Activated CD8-positive, alpha-beta memory T cell treated with anti-CD3 and anti-CD28 coated beads for 36 hours (primary cell): ENCODE results near the gene LARP6. TPM values are rescaled to one million over a fixed set of nuclear protein-coding genes. Genes with fewer than 3 reads are reported as not detected.
"Not testable (repeated sequence)": the region's sequence is repeated elsewhere in the genome, so short reads cannot be mapped to it uniquely, and the experiment has no call there.

Source experiments
- CTCF ChIA-PET: fragments of 350-600 bp; sonication (Branson Sonifier 250); formaldehyde crosslinking; loops from one replicate; lab custom pipeline; 2021; ENCODE audit warnings: antibody characterized with exemption; lab: Charles Lee
- POLR2A ChIA-PET: fragments of 350-600 bp; sonication (Branson Sonifier 250); formaldehyde crosslinking; loops from one replicate; lab custom pipeline; 2021; ENCODE audit warnings: antibody characterized with exemption; lab: Charles Lee
- total RNA-seq, 2 experiments: library from RNA; stranded (reverse); gene quantifications; one replicate each; pipeline ENCODE4 v1.2.3, GENCODE V29; 2021

The LARP6 gene
- under 1 TPM in 1 of 2 experiments, not detected in 1; 0.15 TPM for total RNA-seq

- POLR2A ChIA-PET = no interaction called here
- CTCF ChIA-PET = no interaction called here
Measured at GRCh38 chr15:70853973-70854665, at the start of gene LARP6. Gene LARP6, minus strand, starts transcription at chr15:70854157. Its CDS starts 69 bp downstream, at chr15:70854088.

GRCh38 chr15:70902107-70902506, 48.1 kb upstream of the LARP6 start:
- ChIA-PET POLR2A (no interaction called here), CTCF (interaction anchor here (1.2 kb wide), 1 partner anchor 9 kb away, joined by 3 read pairs; no protein-coding TSS in a partner anchor)

- ChIA-PET CTCF (interaction anchor here (0.9 kb wide), 1 partner anchor 9 kb away, joined by 3 read pairs; no protein-coding TSS in a partner anchor), POLR2A (interaction anchor here (0.6 kb wide), 1 partner anchor 52 kb away, joined by 5 read pairs; no protein-coding TSS in a partner anchor)
Measured at GRCh38 chr15:70892912-70893560, 39.1 kb upstream of the LARP6 start.

GRCh38 chr15:70892002-70892911, 38.3 kb upstream of the LARP6 start, which contains the start of the genes LRRC49 and THAP10:
Gene LRRC49, plus strand, starts transcription at chr15:70892826. Its CDS starts 69 bp downstream, at chr15:70892895.
Gene THAP10, minus strand, starts transcription at chr15:70892433. Its CDS starts 161 bp downstream, at chr15:70892272.
- CTCF ChIA-PET = no interaction called here

GRCh38 chr15:70882361-70882760, 28.4 kb upstream of the LARP6 start:
- CTCF ChIA-PET = no interaction called here
- POLR2A ChIA-PET = no interaction called here

More at GRCh38 chr15:70892002-70892911, 38.3 kb upstream of the LARP6 start, which contains the start of the genes LRRC49 and THAP10:
- POLR2A ChIA-PET = no interaction called here

- CTCF ChIA-PET = no interaction called here
- POLR2A ChIA-PET = no interaction called here
Measured at GRCh38 chr15:70880781-70881180, 26.8 kb upstream of the LARP6 start.

- POLR2A ChIA-PET = no interaction called here
- CTCF ChIA-PET = no interaction called here
Measured at GRCh38 chr15:70879401-70879800, 25.4 kb upstream of the LARP6 start.

- ChIA-PET CTCF (no interaction called here), POLR2A (no interaction called here)
Measured at GRCh38 chr15:70876683-70877082, 22.7 kb upstream of the LARP6 start.

GRCh38 chr15:70876011-70876410, 22.1 kb upstream of the LARP6 start:
- CTCF ChIA-PET = no interaction called here
- POLR2A ChIA-PET = no interaction called here

GRCh38 chr15:70875001-70875782, 21.2 kb upstream of the LARP6 start:
- CTCF ChIA-PET = no interaction called here
- POLR2A ChIA-PET = no interaction called here

- ChIA-PET CTCF (no interaction called here), POLR2A (no interaction called here)
Measured at GRCh38 chr15:70873232-70874054, 19.5 kb upstream of the LARP6 start.

- CTCF ChIA-PET, POLR2A ChIA-PET: not testable (repeated sequence)
Measured at GRCh38 chr15:70871490-70871889, 17.5 kb upstream of the LARP6 start.

GRCh38 chr15:70870051-70870450, 16.1 kb upstream of the LARP6 start:
- ChIA-PET CTCF (no interaction called here), POLR2A (interaction anchor here (0.5 kb wide), 1 partner anchor 1006 kb away, joined by 12 read pairs; no protein-coding TSS in a partner anchor)

- ChIA-PET CTCF (no interaction called here), POLR2A (no interaction called here)
Measured at GRCh38 chr15:70869346-70869745, 15.4 kb upstream of the LARP6 start.

GRCh38 chr15:70867911-70868467, 14.0 kb upstream of the LARP6 start:
- CTCF ChIA-PET = no interaction called here
- POLR2A ChIA-PET = no interaction called here

GRCh38 chr15:70866982-70867641, 13.2 kb upstream of the LARP6 start:
- POLR2A ChIA-PET = no interaction called here
- CTCF ChIA-PET = no interaction called here
